IPS-11a (cell line): ENCODE data around the gene CCDC88C.
A peak's percentile ranks its signal among the peaks of the same experiment; 100 is the strongest.
"Not testable (repeated sequence)": the region's sequence is repeated elsewhere in the genome, so short reads cannot be mapped to it uniquely, and the experiment has no call there.

Source experiments
- H3K4me3 ChIP-seq: one replicate; pipeline ENCODE4 v1.5.1; 2013; ENCODE audit warnings: low read depth, low read length, control low read depth

The CCDC88C gene

GRCh38 chr14:91416744-91417119, 888 bp downstream of the CCDC88C start:
- H3K4me3 ChIP-seq = peak overlapping the region; percentile 79

DNA sequence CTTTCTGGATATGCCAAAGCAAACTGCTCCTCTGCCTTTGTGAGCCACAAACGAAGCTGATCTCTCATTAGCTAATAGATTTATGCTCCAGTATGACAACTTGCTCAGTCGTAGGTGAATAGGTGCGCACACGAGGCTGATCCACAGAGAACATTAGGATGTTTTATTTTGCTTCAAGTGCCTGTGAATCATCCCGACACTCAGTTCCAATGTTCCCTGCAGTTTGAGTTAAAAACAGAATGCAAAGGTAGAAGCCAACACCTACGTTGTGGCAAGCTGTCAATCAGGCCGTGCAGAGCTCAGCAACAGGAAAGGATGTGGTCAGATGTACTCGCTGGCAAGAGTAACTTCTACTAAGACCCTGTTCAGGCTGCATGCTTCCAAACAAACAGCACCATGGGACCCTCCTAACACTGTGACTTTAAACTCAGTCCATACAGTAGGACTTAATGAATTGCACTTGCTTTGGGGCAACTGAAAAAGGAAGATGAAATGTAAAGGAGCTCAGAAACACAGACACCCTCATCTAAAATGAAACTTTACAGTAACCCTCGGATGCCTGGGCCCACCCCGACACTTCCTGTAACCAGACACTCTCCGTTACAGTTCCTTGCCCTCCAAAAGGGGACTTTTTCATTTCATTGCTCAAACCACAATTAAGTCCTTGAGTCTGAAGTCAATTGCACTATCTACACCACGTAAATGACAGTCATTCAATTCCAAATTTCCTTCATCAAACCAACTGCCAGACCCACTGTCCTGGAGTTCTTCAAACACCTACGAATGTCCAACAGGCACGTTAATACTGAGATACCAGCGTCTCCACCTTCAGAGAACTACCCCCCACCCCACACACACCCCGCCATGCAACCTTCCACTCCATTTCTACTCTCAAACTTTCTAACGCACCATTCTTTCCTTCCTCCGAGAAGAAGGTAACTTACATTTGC, 1.6 kb downstream of the CCDC88C start:
- H3K4me3 ChIP-seq = peak overlapping the region; percentile 79

DNA sequence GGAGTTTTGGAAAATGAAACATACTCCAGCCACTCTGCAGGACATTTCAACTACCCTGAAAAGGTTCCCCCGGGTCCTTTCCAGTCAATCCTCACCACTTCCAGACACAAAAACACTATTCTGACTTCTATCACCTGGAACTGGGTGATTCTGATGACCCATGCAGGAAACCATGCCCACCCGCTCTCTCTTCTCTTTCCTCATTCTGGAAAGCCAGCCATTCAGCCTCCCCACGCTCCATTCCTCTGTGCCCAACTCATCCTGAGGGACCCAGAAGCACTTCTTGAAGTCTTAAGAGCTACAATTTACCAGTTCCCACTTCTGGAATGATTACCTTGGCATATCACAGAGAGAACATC, 3.2 kb downstream of the CCDC88C start:
- no peak overlapping the region for H3K4me3 ChIP-seq

DNA sequence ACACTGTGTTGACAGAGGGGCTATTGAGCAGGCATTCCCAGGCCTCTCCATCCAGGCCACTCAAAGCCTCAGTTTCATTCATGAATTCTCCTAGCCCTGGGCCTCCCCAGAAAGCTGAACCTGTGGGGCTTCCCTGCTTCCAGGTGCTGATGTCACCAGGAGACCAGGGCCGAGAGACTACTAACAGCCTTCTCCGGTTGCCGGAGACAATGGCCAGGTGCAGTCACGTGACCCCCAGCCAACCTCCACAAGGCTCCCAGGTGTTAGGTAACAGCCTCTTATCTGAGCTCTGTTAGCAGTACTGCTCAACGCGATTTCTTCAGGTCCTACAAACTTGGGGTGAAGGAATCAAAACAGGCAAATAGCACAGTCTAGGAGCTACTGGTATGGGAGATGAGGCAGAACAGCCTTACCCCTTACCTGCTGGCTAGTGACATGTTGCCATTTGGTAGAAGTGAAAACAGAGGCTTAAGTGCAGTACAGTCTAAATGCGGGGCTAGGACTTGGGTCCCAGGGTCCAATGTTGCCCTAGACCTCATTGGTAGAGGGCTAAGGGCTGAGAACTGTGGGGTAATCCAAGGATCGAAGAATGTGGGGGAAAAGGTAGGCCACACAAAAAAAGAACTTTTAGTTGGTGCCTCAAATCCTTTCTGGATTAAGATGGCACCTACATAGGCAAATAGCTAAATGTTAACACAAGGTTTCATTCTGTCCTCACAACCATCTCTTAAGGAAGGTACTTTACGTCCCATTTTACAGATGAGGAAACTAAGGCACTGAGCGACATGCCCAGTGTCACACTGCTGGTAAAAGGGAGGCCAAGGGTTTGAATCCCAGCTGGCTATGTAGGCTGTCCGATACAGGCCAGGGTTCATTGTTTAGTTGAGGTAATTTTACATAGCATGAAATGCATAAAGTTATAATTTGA, 3.8 kb downstream of the CCDC88C start:
- no peak overlapping the region for H3K4me3 ChIP-seq

DNA sequence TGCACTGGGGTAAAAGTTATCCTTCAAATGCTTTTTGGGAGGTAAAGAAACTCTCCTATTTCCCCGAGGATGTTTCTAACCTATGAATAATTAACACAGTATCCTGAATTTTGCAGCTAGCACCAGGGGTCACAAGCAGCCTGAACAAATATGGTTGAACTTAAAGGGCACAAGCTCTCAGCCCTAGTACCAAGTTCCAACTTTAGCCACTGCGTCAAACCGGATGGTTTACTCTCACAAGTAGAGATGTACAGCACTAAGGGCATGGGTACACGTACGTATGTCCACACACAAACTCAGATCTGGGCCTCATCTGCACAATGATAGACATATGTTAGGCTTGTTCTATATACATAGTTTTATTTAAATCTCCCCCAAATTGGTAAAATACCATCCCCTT, 4.7 kb downstream of the CCDC88C start:
- no peak overlapping the region for H3K4me3 ChIP-seq

DNA sequence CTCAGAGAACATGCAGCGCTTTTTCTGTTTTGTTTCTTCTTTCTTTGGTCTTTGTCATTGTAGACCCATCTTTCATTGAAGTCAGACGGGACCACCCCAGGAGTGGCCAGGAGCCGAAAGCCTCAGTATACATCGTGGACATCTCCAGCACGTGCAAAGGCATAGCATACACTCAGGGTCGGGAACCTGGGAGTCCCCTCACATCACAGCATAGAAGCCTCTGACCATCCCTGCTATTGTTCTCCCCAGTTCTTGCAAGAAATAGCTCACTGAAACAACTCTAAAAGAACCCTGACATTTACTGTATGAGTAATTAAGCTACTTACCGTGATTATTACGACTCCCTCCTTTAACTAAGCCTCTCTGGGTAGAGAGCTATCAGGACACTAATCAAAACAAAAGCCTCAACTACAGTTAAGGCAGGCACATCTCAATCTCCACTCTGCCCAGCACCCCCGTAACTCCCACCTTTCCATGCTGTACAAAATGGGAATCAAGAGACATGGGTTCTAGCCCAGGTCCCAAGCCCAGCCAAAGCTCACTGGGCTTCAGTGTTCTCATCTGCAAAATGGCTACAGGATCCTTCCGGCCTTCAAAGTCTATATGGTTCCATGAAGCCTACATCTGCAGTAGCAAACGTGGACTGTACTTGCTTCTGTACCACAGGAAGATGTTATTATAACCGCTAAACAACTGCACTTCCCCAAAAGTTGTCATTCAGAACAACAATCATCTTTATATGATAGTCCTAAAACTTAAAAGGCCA, 6.7 kb downstream of the CCDC88C start:
- H3K4me3 ChIP-seq = no peak overlapping the region

- H3K4me3 ChIP-seq = no peak overlapping the region
These were observed 7.5 kb downstream of the CCDC88C start for GRCh38 chr14:91409928-91410718.

DNA sequence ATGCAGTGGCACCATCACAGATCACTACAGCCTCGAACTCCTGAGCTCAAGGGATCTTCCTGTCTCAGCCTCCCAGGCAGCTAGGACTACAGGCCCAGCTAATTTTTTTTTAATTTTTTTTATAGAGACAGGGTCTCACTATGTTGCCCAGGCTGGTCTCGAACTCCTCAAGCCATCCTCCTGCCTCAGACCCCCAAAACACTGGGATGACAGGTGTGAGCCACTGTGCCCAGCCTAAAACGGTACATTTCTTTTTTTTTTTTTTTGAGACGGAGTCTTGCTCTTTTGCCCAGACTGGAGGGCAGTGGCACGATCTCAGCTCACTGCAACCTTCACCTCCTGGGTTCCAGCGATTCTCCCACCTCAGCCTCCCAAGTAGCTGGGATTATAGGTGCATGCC, 8.4 kb downstream of the CCDC88C start:
- not testable (repeated sequence) for H3K4me3 ChIP-seq

DNA sequence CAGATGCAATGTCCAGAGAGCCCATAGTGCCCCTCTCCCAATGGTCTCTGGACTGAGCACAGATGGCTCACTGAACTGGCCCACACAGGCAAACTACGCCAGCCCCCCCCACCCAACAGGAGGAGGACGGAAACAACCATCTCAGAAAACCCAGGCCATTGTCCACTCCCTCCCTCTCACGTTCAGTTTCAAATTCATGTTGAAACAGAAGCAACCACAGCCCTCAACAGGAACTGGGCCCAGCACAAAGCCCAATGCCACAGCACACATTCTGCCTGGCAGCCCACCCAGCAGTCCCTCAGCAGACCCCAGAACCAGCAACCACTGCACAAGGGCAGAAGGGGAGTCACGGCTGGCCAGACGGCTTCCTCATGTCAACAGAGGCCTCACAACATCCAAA, 10.6 kb downstream of the CCDC88C start:
- H3K4me3 ChIP-seq = no peak overlapping the region

GRCh38 chr14:91406451-91406850, 11.2 kb downstream of the CCDC88C start:
- no peak overlapping the region for H3K4me3 ChIP-seq

- no peak overlapping the region for H3K4me3 ChIP-seq
These were observed 11.7 kb downstream of the CCDC88C start for GRCh38 chr14:91405724-91406435.

DNA sequence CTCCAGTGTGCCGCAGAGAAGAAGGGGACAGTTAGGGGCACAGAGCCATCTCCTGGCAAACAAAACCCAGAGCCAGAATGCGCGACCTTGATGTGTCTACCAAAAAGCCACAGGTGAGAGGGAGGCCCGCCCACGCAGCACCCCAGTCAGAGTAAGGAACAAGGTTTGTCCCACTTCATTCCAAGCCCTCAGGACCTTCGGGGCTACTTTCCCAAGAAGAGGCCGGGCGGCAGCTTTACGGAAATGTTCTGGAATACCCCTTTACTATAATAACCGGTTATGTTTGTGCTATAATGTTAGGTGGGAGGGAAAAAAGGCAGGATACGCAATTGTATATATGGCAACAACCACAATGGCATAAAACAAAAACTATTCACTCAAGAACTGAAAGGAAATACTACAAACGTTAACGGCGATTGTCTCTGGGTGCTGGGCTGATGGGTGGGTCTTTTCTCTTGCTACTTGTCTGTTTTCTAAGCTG, 12.3 kb downstream of the CCDC88C start:
- no peak overlapping the region for H3K4me3 ChIP-seq

DNA sequence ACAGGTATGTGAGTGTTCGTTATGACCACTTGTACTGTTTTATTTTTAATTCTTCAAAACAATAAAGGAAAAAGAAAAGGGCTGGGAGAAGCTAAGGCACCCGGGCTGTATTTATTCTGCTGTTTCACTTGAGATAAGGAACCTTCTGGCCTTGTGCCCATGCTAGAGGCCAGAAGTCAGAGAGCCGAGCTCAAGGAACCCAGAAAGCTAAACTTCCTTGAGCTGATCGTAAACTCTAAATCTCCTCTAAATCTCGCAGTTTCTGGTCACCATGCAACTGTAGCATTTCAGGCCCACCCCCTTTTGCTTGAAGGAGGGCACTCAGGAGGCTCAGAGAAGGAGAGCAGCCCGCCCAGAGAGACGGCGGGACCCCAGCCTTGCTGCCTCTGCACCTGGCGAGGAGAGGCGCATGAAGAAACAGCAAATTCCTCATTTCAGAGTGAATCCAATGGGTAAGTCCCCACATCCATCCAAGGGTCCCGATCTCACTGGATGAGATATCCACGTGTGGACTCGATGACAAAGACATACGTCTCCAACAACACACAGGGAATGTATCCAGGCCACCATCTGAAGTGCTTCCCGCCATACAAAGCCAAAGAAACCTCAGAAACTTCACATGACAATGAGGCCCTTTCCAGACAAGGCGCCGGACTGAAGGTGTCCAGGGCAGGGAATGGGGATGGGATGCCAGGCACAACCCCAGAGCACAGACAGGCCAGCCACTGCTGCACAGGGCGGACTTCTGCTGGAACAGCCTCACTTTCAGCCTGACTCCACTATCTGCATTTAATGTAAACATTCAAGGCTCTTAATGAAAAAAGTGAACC, 14.6 kb downstream of the CCDC88C start:
- no peak overlapping the region for H3K4me3 ChIP-seq

DNA sequence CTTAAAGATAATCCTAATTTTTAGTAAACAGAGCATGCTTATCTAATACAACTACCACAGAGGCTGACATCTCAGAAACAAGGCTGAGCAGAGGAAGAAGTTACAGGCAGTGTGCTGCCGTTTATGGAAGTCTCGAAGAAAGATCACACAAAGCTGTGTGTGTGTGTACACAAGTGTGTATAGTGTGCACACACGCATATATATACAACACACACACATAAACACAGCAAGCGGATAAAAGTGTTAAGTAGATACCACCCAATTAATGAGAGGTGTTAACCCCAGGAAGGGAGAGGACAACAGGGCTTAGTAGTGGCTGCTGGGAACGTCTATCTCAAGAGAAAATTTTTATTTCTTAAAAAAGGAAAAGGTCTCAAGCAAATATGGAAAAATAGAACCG, 15.3 kb downstream of the CCDC88C start:
- H3K4me3 ChIP-seq = no peak overlapping the region

DNA sequence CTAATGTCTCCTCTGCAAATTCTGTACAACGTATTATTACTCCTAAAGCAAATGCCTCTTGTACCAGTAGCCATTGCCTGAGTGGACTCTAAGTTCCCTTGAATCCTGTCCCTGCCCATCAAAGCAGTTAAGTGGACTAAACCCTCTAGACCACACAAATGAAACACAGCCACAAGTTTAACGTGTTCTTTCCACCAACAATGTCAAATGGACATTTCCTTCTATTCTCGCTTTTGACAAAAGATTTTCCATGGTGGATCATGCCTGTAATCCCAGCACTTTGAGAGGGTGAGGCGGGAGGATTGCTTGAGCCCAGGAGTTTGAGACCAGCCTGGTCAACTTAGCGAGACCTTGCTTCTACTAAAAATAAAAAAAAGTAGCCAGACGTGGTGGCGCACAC, 15.9 kb downstream of the CCDC88C start:
- no peak overlapping the region for H3K4me3 ChIP-seq

DNA sequence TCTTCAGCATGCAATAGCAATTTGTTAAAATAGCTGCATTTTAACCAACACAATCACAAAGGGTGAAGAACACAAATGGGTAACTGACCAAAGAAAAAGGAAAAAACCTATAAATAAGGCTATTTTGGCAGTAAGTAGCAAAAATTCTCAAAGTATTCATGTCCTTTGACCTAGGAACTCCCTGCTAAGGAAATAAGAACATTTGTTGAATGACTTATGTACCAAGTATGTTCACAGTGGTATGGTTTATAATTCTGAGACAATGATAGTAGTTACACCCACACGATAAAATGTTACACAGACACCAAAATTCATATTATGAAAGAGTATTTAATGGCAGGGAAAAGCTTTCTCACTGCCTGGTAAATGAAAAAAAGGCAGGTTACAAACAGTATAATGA, 16.9 kb downstream of the CCDC88C start:
- no peak overlapping the region for H3K4me3 ChIP-seq

DNA sequence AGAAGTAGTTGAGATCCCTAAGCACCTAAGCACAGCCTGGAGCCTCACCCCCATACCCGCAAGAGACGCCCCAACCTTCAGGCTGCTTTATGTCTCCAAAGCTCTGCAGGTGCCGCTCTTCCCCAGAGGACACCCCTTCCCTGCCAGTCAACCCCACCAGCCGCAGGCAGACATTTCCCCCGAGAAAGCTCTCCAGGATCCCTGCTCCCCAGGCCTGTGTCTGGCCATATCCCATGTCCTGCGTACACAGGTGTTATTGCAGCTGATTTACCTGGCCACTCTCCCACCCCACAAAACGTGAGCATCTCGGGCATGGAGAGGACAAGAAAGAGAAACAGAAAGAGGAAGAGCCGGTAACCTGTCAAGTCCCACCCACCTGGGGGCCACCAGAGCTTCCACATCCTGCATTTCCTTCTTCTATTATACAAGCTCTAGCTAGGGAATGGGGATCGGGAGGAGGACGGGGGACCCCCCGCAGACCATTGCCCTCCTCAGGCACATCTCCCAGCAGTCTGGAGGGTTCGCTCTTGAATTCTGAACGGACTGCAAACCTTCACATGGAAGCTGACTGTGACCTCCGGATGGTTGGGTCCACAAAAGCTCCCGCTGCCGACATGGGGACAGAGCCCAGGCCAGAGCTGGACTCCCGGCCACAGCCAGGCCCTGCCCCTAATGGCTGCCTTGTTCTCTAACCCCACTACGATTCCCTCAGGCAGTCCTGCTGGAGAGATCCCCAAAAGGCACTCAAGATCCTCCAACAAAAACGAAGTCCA, 17.6 kb downstream of the CCDC88C start:
- H3K4me3 ChIP-seq = no peak overlapping the region

- H3K4me3 ChIP-seq = no peak overlapping the region
These were observed 18.9 kb downstream of the CCDC88C start for GRCh38 chr14:91398707-91399106.
